Muscle layer of colon (tissue), 2 donors: Measurements from ENCODE around the gene ADAMTS2.

Experiments
- H3K27ac ChIP-seq: one replicate; pipeline ENCODE4 v1.7.0; 2013; ENCODE audit warnings: low read depth, mild to moderate bottlenecking, low read length, moderate library complexity
- H3K27me3 ChIP-seq, 2 donors: one replicate each; pipeline ENCODE4 v1.7.0; 2013; ENCODE audit warnings: low read length in 2 of 2, mild to moderate bottlenecking in 2 of 2; ENCODE audit not compliant: insufficient read depth in 2 of 2, control insufficient read depth in 1 of 2
- H3K36me3 ChIP-seq: one replicate; pipeline ENCODE4 v1.7.0; 2013; ENCODE audit warnings: mild to moderate bottlenecking, low read length; ENCODE audit not compliant: insufficient read depth
- H3K4me1 ChIP-seq: one replicate; pipeline ENCODE4 v1.7.0; 2013; ENCODE audit warnings: mild to moderate bottlenecking, low read length; ENCODE audit not compliant: insufficient read depth
- H3K4me3 ChIP-seq, 2 donors: one replicate each; pipeline ENCODE4 v1.7.0; 2013; ENCODE audit warnings: low read length in 2 of 2, low read depth in 1 of 2, mild to moderate bottlenecking in 1 of 2, moderate library complexity in 1 of 2
- H3K9ac ChIP-seq: one replicate; pipeline ENCODE4 v1.7.0; 2013; ENCODE audit warnings: low read length
- H3K9me3 ChIP-seq: one replicate; pipeline ENCODE4 v1.7.0; 2013; ENCODE audit warnings: mild to moderate bottlenecking, low read length
- donor health status: abdominal sarcoma.
- donor health status: Adenocarcinoma of cecum.

The ADAMTS2 gene

DNA sequence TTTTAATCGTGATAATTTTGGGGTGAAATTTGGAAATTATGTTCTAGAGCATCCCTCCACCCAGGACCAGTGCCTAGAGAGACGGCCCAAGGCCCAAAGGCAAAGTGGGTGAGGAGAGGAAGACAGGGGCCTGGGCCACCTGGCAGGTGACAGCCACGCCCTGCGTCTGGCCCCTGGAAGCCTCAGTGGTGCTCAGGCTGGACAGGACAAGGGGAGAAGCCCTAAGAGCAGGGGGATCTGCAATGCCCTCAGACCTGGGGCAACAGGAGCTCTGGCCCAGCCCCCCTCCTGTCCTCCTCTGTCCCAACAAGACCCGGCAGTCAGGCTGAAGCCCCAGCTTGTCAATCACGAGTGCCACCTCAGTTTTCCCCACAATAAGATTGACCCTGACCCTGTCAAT, 134.8 kb downstream of the ADAMTS2 start:
- no peak overlapping the region for H3K9ac ChIP-seq
- no peaks in the 10 kb centered on the region for H3K27me3 ChIP-seq
- no peaks in the 10 kb centered on the region for H3K9me3 ChIP-seq
- no peaks in the 10 kb centered on the region for H3K4me1 ChIP-seq
- no peak overlapping the region for H3K27ac ChIP-seq
- H3K36me3 ChIP-seq, result no peaks in the 10 kb centered on the region
- no peak overlapping the region for H3K4me3 ChIP-seq

DNA sequence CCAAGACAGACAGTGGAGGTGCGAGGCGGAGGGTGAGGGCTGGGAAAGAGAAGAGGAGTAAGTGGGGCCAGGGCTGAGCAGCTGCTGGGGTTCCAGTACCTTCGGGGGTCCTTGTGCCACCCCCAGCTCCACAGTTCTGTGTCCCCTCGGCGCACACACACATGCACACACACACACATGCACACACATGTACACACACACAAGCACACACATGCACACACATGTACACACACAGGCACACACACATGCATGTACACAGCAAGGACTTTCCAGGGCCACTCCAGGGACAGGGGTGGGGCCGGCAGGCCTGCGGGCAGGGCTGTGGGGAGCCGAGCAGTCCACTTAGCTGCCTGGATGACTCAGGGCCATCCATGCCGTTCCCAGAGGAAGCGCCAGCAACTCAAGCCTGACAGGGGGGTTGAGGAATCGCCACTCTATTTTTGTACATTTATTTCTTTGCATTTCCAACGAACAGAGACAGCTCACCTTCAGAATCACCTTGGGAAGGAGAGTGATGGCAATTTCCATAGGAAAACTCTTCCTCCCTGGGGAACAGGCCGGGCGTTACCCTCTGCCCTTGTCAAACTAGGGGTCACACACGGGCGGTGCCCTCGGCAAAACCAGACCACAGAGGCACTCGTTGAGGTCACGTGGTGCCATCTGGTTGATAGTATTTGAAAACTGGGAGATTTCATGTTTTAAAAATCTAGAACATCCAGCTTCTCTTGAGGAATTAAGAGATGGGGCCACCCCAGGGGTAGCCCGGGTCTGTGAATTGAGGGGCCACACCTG, 135.7 kb downstream of the ADAMTS2 start:
- Histone ChIP-seq H3K27ac (no peak overlapping the region), H3K4me3 (no peak overlapping the region), H3K36me3 (no peaks in the 10 kb centered on the region), H3K9ac (no peak overlapping the region), H3K27me3 (no peaks in the 10 kb centered on the region), H3K4me1 (no peaks in the 10 kb centered on the region), H3K9me3 (no peaks in the 10 kb centered on the region)

DNA sequence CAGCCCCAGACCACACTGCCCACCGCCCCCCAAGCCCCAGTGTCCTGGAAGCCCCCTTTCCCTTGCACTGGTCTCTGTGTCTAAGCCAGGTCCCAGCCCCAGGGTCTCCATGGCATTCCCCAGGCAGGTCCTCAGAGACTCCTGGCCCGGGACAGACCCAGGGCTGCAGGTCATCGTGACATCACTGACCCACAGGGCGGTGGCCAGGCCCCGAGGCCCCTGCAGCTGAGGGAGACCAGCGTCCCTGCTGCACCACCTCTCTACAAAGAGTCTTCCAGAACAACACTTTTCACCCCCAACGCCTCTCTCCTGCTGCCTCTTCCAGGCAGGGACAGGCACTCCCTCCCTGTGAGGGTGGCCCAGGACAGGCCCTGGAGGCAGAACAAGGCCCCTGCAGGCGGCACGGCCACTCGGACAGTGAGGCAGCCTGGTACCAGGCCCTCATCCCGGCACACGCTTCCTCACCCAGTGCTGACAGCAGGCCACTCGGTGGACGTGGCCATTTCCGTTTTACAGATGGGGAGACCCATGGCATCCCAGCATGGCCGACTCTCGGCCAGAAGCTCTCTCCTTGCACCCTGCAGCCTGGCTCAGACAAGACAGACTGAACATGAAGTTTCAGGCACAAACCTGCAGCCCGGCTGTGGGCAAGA, 136.4 kb downstream of the ADAMTS2 start:
- Histone ChIP-seq H3K27me3 (no peaks in the 10 kb centered on the region), H3K4me3 (no peak overlapping the region), H3K36me3 (no peaks in the 10 kb centered on the region), H3K27ac (no peak overlapping the region), H3K9ac (no peak overlapping the region), H3K4me1 (no peaks in the 10 kb centered on the region), H3K9me3 (no peaks in the 10 kb centered on the region)

DNA sequence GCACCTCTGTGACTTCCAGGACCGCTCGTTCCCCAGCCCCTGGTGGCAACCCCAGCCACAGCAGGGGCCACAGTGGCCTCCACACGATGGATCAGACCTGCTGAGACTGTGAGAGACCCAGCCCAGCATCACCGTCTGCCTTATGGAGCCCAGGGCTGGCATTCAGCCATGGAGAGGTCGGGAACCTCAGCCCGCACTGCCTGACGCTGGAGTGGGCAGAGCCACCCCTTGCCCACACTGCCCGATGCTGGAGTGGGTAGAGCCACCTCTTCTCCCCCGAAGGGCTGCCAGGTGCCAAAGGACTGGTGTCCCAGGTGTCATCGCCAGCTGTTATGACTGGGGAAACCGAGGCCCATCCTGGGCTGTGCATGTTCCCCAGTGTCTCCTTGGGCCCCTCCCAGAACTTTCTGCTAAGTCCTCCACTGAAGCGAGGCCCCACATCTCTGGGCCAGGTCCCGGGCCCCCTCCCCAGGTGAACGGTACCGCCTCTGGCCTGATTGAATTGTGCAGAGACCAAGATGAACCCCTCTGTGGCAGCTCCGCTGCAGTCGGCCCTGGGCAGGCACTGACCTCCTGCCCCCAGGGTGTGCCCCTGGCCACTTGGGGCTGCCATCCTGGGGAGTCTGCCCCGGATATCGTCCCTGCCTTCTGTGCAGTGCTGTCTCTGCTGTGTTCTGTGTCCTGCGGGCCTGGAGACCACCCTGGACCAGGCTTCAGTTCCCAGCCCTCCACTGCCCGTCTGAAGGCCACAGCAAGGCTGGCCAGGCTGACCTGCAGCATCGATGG, 137.1 kb downstream of the ADAMTS2 start:
- H3K27me3 ChIP-seq, result no peaks in the 10 kb centered on the region
- no peak overlapping the region for H3K27ac ChIP-seq
- H3K9me3 ChIP-seq, result no peaks in the 10 kb centered on the region
- H3K9ac ChIP-seq, result no peak overlapping the region
- no peaks in the 10 kb centered on the region for H3K36me3 ChIP-seq
- H3K4me1 ChIP-seq, result no peaks in the 10 kb centered on the region
- H3K4me3 ChIP-seq, result no peak overlapping the region

DNA sequence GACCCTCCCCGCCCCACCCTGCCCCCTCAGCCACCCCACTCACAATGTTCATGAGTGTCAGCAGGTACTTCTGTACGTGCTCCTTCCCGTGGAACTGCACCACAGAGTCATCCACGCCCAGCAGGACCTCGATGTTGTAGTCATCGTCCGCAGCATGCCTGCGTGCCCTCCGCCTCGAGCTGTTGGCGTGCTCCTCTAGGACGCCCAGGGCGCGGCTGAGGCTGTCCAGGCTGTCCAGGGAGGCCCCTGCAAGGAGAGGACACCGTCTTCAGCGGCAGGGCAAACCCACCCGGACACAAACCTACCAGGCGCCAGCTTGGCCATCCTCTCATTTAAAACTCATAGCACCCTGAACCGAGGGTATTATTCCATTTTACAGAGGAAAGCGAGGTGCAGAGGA, 137.8 kb downstream of the ADAMTS2 start:
- Histone ChIP-seq H3K27ac (no peak overlapping the region), H3K4me1 (no peaks in the 10 kb centered on the region), H3K9ac (no peak overlapping the region), H3K9me3 (no peaks in the 10 kb centered on the region), H3K4me3 (no peak overlapping the region), H3K36me3 (no peaks in the 10 kb centered on the region), H3K27me3 (no peaks in the 10 kb centered on the region)

DNA sequence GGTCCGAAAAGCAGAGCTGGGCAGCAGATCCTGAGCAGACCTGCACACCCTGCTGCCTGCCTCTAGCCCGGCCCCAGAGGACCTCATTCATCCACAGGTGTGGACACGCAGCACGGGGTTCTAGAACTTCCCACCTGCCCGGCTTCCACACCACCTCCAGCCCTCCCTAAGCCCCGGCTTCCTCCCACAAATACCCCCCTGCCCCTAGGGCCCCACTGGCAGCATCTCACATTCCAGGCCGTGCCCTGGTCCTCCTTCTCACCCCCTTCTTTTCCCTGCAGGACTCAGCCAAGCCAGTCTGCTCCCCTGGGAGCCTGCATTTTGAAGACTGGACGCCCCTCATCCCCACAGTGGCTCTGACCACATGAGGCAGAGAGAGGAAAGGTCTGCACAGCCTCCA, 138.9 kb downstream of the ADAMTS2 start:
- Histone ChIP-seq H3K4me3 (no peak overlapping the region), H3K36me3 (no peaks in the 10 kb centered on the region), H3K27me3 (no peaks in the 10 kb centered on the region), H3K9me3 (no peaks in the 10 kb centered on the region), H3K27ac (no peak overlapping the region), H3K4me1 (no peaks in the 10 kb centered on the region), H3K9ac (no peak overlapping the region)

DNA sequence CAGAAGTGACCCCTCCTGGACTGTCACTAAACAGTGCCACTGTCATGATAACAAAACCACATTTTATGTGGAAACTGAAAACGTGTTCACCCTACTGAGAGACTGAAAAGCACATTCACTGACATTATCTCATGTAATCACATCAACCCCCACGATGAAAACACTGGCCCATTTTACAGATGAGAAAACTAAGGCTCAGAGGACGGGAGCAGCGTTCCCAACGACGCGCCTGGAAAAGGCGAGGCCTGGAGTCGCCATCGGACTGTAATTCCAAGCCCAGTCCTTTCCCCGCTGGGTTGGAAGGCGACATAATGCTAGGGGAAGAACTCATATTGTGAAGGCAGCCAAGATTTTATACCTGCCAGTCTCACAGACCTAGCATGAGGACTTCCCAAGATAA, 140.0 kb downstream of the ADAMTS2 start:
- Histone ChIP-seq H3K9me3 (no peaks in the 10 kb centered on the region), H3K4me3 (no peak overlapping the region), H3K27ac (no peak overlapping the region), H3K36me3 (no peaks in the 10 kb centered on the region), H3K9ac (no peak overlapping the region), H3K27me3 (no peaks in the 10 kb centered on the region), H3K4me1 (no peaks in the 10 kb centered on the region)

DNA sequence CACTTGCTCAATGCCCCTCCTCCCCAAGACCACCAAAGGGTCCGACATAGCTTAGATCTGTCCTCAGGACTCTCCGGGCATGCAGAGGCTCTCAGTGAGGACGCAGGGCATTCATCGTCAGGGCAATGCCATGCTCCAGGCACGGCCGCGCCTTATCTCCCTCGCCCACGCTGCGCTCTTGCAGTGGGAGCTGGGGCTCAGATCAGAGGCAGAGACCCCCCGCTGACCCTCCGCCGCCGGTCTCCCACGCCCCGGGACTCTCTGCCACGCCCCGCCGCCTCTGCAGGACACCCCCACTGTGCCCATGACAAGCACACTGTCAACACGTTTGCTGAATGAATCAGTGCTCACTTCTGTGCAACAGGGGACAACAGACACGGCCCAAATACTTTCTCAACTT, 140.7 kb downstream of the ADAMTS2 start:
- Histone ChIP-seq H3K27me3 (no peaks in the 10 kb centered on the region), H3K4me3 (no peak overlapping the region), H3K4me1 (no peaks in the 10 kb centered on the region), H3K9ac (no peak overlapping the region), H3K9me3 (no peaks in the 10 kb centered on the region), H3K27ac (no peak overlapping the region), H3K36me3 (no peaks in the 10 kb centered on the region)

DNA sequence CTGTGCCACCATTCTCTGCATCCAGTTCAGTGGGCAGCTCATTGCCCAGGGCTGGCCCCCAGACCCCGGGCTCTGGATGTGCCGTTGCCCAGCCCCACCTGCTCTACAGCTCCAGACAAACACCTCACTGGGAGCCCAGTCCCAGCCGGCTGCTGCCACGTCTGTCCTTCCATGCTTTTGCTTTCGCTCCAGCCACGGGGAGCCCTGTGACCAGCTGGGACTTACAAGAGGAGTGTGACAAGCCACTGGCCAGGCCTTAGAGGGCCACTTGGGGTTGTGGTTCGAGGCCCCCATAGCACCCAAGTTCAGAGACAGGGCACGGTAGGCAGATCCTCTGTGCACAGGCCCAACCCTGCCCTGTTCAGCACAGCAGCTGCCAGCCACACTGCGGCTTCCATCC, 142.0 kb downstream of the ADAMTS2 start:
- no peaks in the 10 kb centered on the region for H3K36me3 ChIP-seq
- no peak overlapping the region for H3K4me3 ChIP-seq
- H3K27ac ChIP-seq, result no peak overlapping the region
- no peaks in the 10 kb centered on the region for H3K27me3 ChIP-seq
- H3K9me3 ChIP-seq, result no peaks in the 10 kb centered on the region
- H3K4me1 ChIP-seq, result no peaks in the 10 kb centered on the region
- H3K9ac ChIP-seq, result no peak overlapping the region

DNA sequence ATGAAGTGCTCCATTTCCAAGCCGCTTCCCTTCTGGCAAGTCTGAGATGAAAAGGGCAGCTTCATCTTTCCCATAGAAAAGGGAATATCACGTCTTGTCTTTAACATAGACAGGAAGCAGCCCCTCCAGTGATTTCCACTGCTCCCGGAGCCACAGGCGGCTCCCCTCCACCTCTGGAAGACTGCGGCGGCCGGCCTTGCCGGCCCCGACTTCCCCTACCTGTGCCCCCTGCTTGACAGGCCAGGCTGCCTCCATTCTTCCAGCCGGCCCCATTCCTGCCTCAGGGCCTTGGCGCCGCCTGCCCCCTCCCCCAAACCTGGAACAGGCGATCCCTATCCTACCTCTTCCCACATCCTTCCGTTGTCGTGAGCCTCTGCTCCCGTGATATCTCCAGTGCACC, 143.3 kb downstream of the ADAMTS2 start:
- Histone ChIP-seq H3K4me1 (no peaks in the 10 kb centered on the region), H3K9ac (no peak overlapping the region), H3K9me3 (no peaks in the 10 kb centered on the region), H3K27me3 (no peaks in the 10 kb centered on the region), H3K4me3 (no peak overlapping the region), H3K36me3 (no peaks in the 10 kb centered on the region), H3K27ac (no peak overlapping the region)

DNA sequence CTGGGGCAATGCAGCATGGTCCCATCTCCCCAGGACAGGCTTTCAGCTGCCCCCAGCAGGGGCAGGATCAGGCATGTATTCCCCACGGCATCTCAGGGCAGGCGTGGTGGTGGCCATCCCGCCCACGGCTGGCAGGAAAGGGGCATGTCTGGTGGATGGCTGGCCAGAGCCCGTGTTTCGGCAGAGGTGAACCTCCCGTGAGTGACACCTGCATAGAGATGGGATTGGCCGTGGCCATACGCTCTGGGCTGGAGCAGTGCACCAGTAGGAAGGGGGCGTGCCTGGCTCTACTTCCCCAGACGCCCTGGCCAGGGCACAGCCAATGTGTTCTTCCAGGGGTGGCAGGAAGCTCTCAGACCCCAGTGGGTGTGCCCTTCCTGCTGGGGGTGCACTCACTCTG, 146.0 kb downstream of the ADAMTS2 start:
- H3K27me3 ChIP-seq, result no peaks in the 10 kb centered on the region
- no peaks in the 10 kb centered on the region for H3K36me3 ChIP-seq
- H3K4me1 ChIP-seq, result no peaks in the 10 kb centered on the region
- H3K9me3 ChIP-seq, result no peaks in the 10 kb centered on the region
- no peak overlapping the region for H3K27ac ChIP-seq
- H3K9ac ChIP-seq, result no peak overlapping the region
- no peak overlapping the region for H3K4me3 ChIP-seq
